ENCODE results near the gene TRPC4AP.
"Not testable (repeated sequence)": the region's sequence is repeated elsewhere in the genome, so short reads cannot be mapped to it uniquely, and the experiment has no call there.

TRPC4AP gene

DNA sequence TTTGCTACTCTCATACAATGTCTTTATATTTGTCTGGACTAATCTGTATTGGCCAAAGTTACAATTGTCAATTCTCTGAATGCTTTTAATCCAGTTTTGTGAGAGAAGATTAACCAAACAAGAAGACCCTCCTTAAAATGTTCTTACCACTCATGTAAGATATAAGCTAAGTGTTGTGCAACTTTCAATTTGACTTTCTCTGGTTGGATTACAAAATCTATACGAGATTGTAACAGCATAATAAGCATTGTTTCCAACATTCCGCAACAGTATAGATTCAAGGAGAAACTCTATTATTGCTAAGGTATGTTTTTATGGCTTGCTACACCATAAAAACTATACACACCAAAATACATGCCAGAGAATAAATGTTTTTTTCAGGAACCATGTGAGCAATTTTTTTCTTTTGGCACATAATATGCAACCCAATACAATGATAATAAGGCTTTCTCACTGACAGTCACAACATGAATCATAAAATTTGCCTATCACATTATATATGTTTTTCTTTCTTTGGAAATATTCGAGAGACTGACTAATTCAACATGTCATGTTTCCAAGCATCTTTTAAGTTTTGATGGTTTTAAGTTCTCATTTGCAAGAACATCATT is 12.2 kb upstream of the TRPC4AP start:
- DNase-seq (ENCODE audit: low read depth in 2 of 2) = no peak

DNA sequence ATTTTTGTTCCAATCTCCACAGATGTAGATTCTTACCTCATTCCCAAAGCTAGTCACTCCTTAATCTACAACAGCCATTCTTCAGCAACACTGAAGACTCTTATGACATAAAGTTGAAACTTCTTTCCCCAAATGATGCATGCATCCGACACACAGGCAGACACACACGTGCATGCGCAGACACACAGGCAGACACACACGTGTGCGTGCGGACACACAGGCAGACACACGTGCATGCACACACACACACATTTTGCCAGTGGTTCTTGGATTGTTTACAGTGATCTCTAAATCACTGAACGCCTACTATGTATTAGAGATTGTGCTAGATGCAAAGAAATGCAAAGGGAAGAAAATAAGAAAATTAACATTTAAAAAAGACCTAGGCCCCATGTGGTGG is 9.0 kb upstream of the TRPC4AP start:
- DNase-seq (ENCODE audit: low read depth in 2 of 2) = no peak

GRCh38 chr20:35093267-35093884 is 769 bp upstream of the TRPC4AP start:
- no peak for DNase-seq (ENCODE audit: low read depth in 2 of 2)

DNA sequence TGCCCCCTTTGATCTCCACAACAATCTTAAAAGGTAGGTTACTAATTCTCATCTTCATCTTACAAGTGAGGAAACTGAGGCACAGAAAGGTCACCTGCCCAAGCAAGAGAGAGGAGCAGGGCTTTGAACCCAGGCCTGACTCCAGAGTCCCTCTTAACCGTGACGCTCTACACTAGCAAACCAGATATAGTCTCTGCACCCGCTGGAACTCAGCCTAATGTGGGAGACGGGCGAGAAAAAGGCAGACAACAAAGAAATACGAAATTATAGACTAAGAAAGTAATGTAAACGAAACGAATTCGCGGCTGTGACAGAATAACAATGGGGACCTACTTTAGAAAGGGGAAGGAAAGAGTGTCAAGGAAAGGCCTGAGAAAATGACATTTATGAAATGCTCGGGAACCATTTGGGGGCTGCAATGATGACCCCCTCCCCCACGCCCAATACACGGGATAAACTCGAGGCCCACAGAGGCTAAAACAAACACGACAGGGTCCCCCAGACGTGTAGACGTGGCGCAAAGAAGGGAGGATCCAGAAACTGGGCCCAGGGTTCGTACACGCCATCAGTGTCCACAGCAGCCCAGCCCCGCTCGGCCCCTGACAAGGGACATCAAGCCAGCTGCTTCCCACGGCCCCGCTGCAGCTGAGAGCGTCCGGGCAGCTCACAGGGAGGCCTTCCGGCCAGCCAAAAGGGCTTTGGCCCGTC is 637 bp downstream of the TRPC4AP start:
- no peak for DNase-seq (ENCODE audit: low read depth in 2 of 2)

GRCh38 chr20:35088231-35089145 is 4.1 kb downstream of the TRPC4AP start:
- DNase-seq (ENCODE audit: low read depth in 2 of 2) = no peak

DNA sequence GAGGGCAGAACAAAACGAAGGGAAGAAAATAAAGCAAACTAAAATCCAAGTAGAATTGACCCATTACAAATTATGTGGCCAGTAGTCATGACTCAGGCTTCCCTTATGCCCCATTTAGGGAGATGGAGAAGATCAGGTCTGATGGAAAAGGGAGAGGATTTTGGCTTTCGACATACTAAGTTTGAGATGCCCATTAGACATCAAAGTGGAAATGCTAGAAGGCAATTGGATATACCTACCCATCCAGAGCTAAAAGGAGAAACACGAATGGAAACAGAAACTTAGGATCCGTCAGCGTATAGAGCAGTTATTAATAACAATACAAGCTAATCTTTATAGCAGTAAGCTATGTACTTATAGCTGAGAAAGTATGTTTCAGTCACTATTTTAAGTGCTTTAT is 4.8 kb downstream of the TRPC4AP start:
- no peak for DNase-seq (ENCODE audit: low read depth in 2 of 2)

- DNase-seq (ENCODE audit: low read depth in 2 of 2) = no peak
Measured at GRCh38 chr20:35087355-35087754, 5.3 kb downstream of the TRPC4AP start.

GRCh38 chr20:35085477-35086225 is 7.0 kb downstream of the TRPC4AP start:
- DNase-seq (ENCODE audit: low read depth in 2 of 2) = no peak

DNA sequence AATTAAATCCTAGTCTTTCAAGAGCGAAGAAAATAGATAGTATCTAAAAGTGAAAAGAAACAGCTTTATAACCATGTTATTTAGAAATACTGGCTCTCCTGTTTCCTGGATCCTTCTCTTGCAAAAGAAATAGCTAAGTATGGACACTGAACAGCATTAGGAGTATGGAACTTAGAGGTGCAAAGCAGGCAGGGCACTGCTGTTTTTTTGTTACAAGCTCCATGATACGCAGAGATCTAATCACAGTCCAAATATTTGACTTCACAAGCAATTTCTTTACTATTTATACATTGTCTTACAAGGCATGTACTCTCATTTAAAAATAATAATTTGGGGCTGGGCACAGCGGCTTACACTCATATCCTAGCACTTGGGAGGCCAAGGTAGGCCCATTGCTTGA is 7.6 kb downstream of the TRPC4AP start:
- DNase-seq (ENCODE audit: low read depth in 2 of 2) = no peak

GRCh38 chr20:35080348-35080642 is 12.3 kb downstream of the TRPC4AP start:
- DNase-seq (ENCODE audit: low read depth in 2 of 2) = not testable (repeated sequence)

GRCh38 chr20:35079472-35080347 is 12.9 kb downstream of the TRPC4AP start:
- DNase-seq (ENCODE audit: low read depth in 2 of 2) = no peak

- no peak for DNase-seq (ENCODE audit: low read depth in 2 of 2)
Measured at GRCh38 chr20:35077872-35078271, 14.7 kb downstream of the TRPC4AP start.

- DNase-seq (ENCODE audit: low read depth in 2 of 2) = no peak
Measured at GRCh38 chr20:35077341-35077740, 15.3 kb downstream of the TRPC4AP start.

DNA sequence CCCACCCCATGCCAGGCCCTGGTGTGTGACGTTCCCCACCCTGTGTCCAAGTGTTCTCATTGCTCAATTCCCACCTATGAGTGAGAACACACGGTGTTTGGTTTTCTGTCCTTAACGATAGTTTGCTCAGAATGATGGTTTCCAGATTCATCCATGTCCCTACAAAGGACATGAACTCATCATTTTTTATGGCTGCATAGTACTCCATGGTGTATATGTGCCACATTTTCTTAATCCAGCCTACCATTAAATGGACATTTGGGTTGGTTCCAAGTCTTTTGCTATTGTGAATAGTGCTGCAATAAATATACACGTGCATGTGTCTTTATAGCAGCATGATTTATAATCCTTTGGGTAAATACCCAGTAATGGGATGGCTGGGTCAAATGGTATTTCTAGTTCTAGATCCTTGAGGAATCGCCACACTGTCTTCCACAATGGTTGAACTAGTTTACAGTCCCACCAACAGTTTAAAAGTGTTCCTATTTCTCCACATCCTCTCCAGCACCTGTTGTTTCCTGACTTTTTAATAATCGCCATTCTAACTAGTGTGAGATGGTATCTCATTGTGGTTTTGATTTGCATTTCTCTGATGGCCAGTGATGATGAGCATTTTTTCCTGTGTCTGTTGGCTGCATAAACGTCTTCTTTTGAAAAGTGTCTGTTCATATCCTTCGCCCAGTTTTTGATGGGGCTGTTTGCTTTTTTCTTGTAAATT is 21.0 kb downstream of the TRPC4AP start:
- not testable (repeated sequence) for DNase-seq (ENCODE audit: low read depth in 2 of 2)

DNA sequence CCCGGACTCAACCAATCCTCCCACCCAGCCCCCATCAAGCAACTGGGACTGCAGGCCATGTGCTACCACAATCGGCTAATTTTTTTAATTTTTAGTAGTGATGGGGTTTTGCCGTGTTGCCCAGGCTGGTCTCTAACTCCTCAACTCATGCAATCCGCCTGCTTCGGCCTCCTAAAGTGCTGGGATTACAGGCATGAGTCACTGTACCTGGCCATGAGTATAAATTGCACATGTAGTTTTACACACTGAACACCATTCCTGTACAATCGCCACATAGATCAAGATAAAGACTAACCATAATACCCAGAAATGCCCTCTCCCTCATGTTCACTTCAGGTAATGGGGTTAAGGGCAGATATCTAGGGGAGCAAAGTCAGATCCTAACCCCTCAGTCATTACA is 26.4 kb downstream of the TRPC4AP start:
- DNase-seq (ENCODE audit: low read depth in 2 of 2) = no peak

DNA sequence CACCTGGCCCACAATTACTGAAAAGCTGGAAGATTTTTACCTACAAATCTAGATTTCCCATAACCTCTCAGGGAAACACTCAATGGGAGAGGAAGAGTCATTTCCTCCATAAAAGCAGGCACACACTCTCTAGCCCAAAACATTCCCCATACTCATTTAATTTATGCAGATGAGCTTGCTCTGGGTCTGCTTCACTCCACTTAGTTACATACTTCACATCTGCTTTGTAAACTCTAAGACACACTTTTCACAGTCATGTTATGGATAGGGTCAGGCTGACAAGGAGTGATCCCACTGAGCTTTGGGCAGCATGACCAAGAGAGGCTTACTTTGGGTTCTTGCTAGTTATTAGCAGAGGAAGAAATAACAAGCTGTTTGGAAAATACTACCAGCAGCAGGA is 27.4 kb downstream of the TRPC4AP start:
- no peak for DNase-seq (ENCODE audit: low read depth in 2 of 2)

DNA sequence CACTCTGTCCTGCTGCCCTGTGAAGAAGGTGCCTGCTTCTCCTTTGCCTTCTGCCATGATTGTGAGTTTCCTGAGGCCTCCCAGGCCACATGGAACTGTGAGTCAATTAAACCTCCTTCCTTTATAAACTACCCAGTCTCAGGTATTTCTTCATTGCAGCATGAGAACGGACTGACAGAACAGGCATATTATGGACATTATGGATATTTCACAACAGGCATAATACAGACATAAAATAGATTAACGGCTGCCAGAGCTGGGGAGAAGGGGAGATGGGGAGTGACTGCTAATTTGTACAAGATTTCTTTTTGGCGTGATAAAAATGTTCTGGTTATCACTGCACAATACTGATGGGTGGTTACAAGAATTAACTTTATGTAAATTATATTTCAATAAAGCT is 29.4 kb downstream of the TRPC4AP start:
- no peak for DNase-seq (ENCODE audit: low read depth in 2 of 2)

DNA sequence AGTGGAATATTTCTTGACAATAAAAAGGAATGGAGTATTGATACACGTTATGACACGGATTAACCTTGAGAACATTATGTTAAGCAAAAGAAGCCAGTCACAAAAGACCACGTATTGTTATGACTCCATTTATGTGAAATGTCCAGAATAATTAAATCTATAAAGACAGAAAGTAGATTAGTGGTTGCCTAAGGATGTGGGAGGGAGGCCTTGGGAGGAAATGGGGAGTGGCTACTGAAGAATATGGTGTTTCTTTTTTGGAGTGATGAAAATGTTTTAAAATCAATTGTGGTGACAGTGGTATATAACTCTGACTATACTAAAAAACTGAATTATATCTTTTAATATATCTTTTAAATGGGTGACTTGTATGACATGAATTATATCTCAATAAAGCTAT is 30.1 kb downstream of the TRPC4AP start:
- no peak for DNase-seq (ENCODE audit: low read depth in 2 of 2)

DNA sequence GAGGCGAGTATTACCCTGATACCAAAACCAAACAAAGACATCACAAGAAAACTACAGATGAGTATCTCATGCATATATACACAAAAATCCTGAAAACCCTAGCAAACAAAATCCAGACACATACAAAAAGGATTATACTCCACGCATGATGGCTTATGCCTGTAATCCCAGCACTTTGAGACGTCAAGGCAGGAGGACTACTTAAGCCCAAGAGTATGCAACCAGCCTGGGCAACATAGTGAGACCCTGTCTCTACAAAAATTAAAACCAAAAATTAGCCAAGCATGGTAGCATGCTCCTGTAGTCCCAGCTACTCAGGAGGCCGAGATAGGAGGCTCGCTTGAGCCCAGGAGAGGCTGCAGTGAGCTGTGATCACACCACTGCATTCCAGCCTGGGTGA is 32.4 kb downstream of the TRPC4AP start:
- DNase-seq (ENCODE audit: low read depth in 2 of 2) = no peak

DNA sequence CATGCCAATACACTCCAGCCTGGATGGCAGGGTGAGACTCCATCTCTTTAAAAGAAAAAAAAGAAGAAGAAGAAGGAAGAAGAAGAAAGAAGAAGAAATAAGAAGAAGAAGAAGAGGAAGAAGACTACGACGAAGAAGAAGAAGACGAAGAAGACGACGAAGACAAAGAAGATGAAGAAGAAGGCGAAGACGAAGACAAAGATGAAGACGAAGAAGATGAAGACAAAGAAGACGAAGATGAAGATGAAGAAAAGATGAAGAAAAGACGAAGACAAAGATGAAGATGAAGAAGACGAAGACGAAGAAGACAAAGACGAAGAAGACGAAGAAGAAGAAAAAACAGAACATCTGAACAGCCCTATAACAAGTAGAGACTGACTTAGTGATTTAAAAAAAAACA is 33.0 kb downstream of the TRPC4AP start:
- no peak for DNase-seq (ENCODE audit: low read depth in 2 of 2)

Data from stimulated activated CD8-positive, alpha-beta memory T cell treated with anti-CD3 and anti-CD28 coated beads, Interleukin-2, amount 100 ng/mL, for 1 hour (primary cell).